GM12878 (cell line): Measurements from ENCODE around the gene ALX4.

Experiments
- ATF3 ChIP-seq: IDR thresholded peaks from 2 replicates; pipeline ENCODE4 v1.6.1; 2011; ENCODE audit warnings: low read depth, mild to moderate bottlenecking, low read length, moderate library complexity, borderline replicate concordance; ENCODE audit errors: extremely low read depth
- REST ChIP-seq: IDR thresholded peaks from 2 replicates; pipeline ENCODE4 v1.6.1; 2012; ENCODE audit warnings: mild to moderate bottlenecking, low read depth, low read length
- SIN3A ChIP-seq: IDR thresholded peaks from 2 replicates; pipeline ENCODE4 v1.6.1; 2012; ENCODE audit warnings: low read depth, low read length, improper control_type of control experiment

GRCh38 chr11:44345781-44346180 is 35.8 kb upstream of the ALX4 start:
- TF ChIP-seq REST (no peak), ATF3 (no peak), SIN3A (no peak)
